ENCODE measurements around the gene FAIM2.

- TF ChIP-seq CTCF (IDR thresholded peaks at IDR 0.05; ENCODE audit: extremely low read depth in 1 of 2, insufficient read depth in 1 of 2, low read depth in 1 of 2, low read length in 2 of 2) (no peak), POLR2A (IDR thresholded peaks at IDR 0.05; ENCODE audit: low read depth, low read length) (no peak), POLR2AphosphoS5 (IDR thresholded peaks at IDR 0.05; ENCODE audit: insufficient read depth, low read depth, low read length) (no peak), EZH2 (IDR thresholded peaks at IDR 0.05; ENCODE audit: borderline replicate concordance, low read depth, low read length, severe bottlenecking) (no peak), MYC (IDR thresholded peaks at IDR 0.05; ENCODE audit: low read depth, low read length) (no peak), GATA2 (IDR thresholded peaks at IDR 0.05; ENCODE audit: insufficient read depth, insufficient read length, low read depth, low read length) (no peak), MAX (IDR thresholded peaks at IDR 0.05; ENCODE audit: insufficient read depth, insufficient read length) (no peak), JUN (IDR thresholded peaks at IDR 0.05; ENCODE audit: borderline replicate concordance, insufficient read depth, insufficient read length, low read depth) (no peak)
Measured at GRCh38 chr12:49872381-49872780, 31.3 kb downstream of the FAIM2 start.
